ENCODE results near the gene INAVA.

Gene INAVA, protein sequence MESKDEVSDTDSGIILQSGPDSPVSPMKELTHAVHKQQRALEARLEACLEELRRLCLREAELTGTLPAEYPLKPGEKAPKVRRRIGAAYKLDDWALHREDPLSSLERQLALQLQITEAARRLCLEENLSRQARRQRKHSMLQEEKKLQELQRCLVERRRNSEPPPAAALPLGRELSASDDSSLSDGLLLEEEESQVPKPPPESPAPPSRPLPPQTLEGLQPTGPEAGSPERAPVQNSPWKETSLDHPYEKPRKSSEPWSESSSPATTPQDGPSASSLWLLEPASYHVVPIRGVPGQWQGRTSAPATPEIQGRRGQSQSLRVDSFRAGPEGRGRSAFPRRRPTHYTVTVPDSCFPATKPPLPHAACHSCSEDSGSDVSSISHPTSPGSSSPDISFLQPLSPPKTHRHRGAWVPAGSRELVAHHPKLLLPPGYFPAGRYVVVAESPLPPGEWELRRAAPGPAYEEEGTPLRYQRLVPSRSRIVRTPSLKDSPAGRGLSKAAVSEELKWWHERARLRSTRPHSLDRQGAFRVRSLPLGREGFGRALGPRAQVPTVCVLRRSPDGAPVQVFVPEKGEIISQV

DNA sequence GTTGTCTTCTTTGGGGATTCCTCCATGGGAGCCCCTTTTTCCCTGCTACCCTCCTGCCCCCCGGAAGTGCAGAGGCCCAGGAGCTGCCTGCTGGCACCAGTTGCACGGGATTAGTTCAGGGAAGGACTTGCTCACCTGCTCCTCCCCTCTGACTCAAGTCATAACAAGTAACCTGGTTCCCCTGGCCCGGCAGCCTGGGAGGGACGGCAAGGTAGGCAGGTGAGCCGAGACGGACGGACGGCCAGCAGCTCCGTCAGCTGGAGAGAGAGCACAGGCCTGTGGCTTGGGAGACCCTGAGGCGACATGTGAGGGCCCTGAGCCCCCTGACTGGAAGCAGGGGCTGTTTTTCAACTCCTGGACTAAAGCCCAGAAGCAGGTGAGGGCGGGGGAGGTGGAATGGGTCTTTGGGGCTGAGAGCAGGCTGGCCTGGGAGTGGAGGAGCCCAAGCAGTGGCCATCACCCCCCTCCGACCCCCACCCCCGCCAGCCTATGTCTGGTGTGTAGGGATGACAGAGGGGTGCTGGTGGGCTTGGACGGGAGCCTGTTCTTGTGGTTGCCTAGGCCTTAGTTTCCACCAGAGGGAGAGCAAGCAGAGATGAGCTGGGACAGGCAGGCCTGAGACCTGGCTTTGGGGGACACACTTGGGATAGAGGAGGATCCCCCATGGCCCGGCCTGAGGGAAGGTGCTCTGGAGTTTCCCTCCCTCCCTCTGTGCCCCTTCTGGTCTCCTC is at the start of gene INAVA:
INAVA (plus strand) TSS at position 189 of the 731 bp plus-strand sequence. CDS start 3,501 bp downstream, outside the sequence.
- no peak for DNase-seq (ENCODE audit: low read depth)

DNA sequence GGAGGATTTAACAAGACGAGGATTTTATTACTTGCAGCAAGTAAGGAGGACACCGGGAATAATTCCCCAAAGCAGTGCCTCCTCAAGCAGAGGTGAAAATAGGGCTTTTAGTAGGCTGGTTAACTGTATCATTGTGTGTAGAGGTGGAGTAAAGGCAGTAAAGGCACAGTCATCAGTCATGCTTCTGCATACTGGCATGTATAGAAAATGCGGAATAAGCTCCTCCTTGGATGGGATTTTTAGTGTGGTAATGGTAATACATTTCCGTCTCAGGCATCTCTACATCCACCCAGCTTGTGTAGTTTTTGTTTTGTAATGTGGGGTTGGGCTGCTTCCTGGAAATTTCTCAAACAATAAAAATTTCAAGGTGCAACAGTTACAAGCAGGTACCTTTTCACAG is 49.3 kb upstream of the INAVA start:
- no peak for DNase-seq (ENCODE audit: low read depth)

DNA sequence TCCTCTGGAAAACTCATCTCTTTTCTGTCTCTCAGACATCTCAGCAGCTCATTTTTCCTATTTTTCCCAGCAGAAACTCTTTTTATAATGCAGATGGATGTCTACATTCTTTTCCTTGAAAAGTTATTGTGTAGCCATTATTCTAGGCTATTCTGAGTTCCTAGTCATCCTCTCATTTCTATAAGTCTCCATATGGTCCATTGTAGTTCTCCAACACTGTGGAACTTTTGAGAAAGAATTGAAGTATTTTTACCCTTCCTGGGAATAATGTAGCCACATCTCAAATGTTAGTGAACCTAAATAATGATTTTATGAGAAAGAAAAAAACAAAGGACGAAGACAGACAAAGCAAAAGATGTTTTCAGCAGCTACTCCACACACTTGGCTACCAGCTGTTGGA is 48.3 kb upstream of the INAVA start:
- no peak for DNase-seq (ENCODE audit: low read depth)

- no peak for DNase-seq (ENCODE audit: low read depth)
Observed at GRCh38 chr1:200849430-200849829, 45.3 kb upstream of the INAVA start.

DNA sequence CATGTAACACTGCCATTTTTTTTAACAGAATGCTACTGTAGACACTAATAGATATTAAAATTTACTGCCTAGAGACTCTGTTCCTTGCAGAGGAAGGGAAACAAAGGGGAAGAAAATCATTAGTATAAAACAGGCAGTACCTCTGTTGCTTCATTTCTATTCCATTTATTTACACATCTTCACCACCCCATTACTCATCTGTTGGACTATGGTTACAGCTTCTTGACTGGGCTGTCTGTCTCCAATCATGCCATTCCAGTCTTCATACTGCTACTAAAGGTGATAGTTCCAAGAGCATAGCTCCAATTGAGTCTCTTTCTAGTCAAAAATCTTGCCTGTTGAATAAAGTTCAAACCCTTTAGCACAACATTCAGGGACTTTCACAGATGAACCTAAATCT is 44.1 kb upstream of the INAVA start:
- DNase-seq (ENCODE audit: low read depth) = no peak

DNA sequence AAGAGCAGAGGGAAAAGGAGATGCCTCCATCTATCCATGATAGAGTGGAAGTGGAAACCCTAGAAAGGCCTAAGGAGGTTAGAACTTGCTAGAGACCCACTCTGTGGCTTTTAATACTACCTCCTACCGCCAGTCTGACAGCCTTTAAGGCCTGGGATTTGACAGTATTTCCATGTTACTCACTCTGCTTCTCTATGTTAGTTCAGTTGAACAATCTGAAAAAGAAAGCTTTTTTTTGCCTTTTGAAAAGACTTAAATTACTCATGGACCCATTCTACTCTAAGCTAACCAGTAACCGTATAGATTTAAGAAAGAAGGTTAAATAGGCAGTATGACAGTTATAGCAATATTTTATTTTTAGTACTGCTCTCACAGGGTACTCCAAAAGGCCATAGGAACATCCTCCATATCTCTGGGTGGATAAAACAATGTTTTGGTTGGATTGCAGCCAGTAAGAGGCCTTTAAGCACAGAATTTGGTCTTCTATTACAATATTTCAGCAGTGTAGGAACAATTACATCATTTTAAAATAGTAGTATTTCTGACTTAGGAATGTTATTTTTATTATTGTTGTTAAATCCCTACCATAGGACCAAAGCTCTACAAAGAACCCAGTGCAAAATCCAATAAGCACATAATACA is 37.9 kb upstream of the INAVA start:
- DNase-seq (ENCODE audit: low read depth) = no peak

- no peak for DNase-seq (ENCODE audit: low read depth)
Observed at GRCh38 chr1:200857804-200858203, 36.9 kb upstream of the INAVA start.

- no peak for DNase-seq (ENCODE audit: low read depth)
Observed at GRCh38 chr1:200861937-200862647, 32.6 kb upstream of the INAVA start.

DNA sequence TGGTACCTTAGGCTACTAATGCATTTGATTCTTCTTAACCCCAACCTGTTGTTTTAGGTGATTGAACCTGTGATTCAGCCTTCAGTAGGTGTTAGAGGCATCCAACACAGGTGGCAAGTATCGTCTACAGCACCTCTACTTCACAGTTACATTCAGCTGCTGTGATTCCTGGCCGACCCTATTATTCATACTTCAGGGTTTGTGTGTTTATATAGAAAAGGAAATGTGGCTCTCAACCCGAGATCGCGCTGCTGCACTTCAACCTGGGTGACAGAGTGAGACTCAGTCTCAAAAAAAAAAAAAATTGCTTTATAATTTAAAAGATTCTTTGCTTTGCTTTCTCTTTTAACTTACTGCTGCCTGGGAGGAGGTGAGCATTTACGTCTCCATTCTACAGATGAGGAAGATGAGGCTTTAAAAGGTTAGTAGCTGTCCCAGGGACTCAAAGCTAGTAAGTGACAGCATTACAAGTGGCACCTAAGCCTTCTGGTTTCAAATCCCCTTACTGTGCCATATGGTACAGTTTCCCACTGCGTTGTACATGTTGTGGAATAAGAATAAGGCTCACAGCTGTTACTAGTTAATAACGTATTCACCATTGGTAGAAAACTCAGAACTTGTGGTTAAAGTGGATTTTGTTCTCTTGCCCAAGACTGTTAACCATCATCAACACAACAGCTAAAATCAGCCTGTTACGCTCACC is 31.8 kb upstream of the INAVA start:
- no peak for DNase-seq (ENCODE audit: low read depth)

GRCh38 chr1:200866116-200866515 is 28.6 kb upstream of the INAVA start:
- DNase-seq (ENCODE audit: low read depth) = no peak

DNA sequence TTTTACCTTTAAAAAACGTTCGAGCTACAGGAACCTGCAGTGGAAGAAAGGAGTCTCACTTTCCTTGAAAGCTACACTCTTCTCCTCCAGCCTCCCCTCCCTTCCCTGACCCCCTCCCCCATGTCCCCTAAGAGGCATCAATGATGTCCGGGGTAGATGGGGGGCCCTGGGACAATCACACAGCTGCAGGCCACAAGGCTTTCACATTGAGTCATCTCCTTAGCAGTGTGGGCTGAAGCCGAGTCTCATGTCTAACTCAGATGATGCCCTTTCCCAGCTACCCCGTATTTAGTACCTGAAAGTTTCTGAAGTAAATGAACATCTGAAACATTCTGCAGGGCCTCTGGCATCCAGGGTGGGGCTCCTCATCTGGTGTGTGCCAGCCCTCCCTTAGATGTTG is 28.2 kb upstream of the INAVA start:
- DNase-seq (ENCODE audit: low read depth) = no peak

DNA sequence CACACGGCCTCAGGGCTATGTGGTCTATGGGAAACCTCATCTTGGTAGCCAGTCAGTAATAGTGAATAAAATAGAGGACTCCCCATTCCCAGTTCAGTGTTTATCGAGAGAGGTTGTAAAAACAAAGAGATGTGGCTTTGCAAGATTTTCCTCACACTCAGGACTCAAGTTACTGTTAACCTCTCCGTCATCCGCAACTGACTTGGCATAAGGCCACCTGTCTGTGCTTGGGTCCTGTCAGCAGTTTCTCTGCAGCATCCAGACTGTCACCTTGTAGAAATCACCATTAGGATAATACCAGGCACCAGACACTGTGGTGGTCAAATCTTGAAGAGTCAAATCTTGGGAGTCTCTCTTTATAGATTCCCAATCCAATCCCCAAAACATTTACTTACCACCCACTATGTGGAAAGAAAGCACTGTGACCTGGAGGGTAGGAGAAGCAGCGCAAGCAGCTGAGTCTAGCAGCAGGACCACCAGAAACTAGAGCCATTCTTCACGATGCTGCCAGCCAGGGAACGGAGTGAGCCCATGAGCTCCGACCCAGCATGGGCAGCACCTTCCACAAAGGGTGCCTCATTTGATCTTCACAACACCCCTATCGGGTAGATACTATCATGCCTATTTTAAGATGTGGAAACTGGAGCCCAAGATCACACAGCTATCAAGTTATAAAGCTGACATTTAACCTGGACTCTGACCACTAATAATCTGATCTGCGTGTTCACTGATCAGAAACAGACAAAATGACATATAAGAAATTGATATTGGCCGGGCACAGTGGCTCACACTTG is 27.5 kb upstream of the INAVA start:
- no peak for DNase-seq (ENCODE audit: low read depth)

- no peak for DNase-seq (ENCODE audit: low read depth)
Observed at GRCh38 chr1:200869376-200869752, 25.3 kb upstream of the INAVA start.

DNA sequence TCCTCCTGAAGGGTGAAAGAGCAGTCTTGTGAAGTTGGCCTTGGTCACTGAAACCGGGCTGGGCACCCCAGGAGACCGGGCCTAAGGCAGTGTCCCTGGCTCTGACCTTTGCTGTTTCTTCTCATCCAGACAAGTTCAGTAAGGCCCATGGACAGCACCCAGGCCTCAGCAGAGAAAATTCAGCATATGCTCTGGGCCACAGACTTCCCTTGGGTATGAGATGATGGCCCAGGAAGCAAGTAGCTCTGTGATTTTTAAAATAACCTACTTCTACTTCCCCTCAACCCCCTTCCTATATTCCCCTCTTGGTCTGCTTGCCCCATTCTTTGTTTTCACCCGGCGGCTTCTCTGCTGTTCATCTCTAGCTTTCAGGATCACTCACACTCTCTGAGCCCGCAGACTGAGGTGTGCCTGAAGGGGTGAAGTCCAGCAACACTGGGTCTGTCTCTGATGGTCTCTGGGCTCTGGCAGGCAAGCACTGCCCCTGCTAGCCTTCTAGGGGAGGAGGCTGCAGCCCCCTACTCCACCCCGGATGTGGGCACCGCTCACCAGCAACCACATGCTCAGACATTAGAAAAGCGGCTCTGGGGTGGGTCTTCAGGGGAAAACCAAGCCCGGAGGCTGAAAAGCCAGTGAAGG is 24.8 kb upstream of the INAVA start:
- DNase-seq (ENCODE audit: low read depth) = no peak

DNA sequence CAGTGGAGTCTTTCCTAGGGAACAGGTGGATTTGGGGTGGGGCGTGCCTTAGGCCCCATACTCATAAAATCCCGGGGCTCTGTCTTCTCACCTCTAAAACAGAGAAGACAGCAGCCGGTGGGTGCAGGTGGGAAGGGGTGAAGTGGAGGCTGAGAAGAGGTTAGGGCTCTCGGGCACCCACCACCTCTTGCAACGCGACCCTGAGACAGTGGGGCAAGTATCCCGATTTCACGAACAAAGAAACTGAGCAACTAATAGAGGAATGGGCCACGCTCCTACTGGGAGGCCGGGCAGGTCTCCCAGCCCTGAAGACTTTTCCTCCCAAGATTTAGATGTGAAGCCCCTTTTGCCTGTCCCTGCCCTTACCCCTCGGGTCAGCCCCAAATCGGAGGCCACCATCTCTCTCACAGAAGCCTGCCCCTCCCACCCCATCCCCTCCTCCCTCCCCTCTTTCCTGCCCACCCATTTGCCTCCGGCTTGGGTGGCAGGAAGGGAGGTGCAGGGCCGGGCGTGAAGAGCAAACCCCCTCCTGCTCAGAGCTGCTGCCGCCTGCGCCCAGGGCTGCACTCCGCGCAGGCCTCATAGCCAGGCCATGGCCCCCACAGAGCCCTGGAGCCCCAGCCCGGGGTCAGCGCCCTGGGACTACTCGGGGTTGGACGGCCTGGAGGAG is 22.1 kb upstream of the INAVA start, which contains the start of gene GPR25:
GPR25 (plus strand) TSS at position 536 of the 670 bp plus-strand sequence; CDS start at position 593, 57 bp downstream.
- DNase-seq (ENCODE audit: low read depth) = no peak

- no peak for DNase-seq (ENCODE audit: low read depth)
Observed at GRCh38 chr1:200873116-200873670, 21.5 kb upstream of the INAVA start.

DNA sequence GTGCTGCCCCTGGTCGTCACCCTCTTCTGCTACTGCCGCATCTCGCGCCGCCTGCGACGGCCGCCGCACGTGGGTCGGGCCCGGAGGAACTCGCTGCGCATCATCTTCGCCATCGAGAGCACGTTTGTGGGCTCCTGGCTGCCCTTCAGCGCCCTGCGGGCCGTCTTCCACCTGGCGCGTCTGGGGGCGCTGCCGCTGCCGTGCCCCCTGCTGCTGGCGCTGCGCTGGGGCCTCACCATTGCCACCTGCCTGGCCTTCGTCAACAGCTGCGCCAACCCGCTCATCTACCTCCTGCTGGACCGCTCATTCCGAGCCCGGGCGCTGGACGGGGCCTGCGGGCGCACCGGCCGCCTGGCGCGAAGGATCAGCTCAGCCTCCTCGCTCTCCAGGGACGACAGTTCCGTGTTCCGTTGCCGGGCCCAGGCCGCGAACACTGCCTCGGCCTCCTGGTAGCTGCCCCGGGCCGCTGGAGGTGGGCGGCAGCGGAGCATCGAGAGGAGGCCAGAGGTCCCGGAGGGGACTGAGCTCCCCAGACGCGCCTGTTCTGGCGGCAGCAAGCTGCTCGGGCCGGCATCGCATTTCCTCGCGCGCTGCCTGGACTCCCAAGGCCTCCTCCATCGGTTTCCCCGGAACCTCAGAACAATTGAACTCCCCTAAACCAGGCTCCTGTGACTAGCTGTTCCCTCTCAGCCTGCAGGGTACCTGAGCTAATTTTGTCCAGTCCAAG is 20.9 kb upstream of the INAVA start:
- no peak for DNase-seq (ENCODE audit: low read depth)

- no peak for DNase-seq (ENCODE audit: low read depth)
Observed at GRCh38 chr1:200874694-200875093, 20.0 kb upstream of the INAVA start.
